H9 (cell line): ENCODE measurements around the gene EIF4E. TPM values are rescaled to one million over a fixed set of nuclear protein-coding genes. Genes with fewer than 3 reads are reported as not detected.

Experiments
- DNase-seq: peaks from one replicate; pipeline ENCODE4 v3.0.0-alpha.2; 2017
- H2AFZ ChIP-seq: one replicate; pipeline ENCODE4 v1.6.1; 2013; ENCODE audit warnings: mild to moderate bottlenecking, low read length, control low read depth, moderate library complexity
- H2AK5ac ChIP-seq: 2 replicates; pipeline ENCODE4 v1.6.1; 2013; ENCODE audit warnings: low read length, control low read depth, mixed read lengths; ENCODE audit not compliant: insufficient read length
- H2BK120ac ChIP-seq: one replicate; pipeline ENCODE4 v1.6.1; 2013; ENCODE audit warnings: low read depth, mild to moderate bottlenecking, low read length, control low read depth, inconsistent platforms; ENCODE audit not compliant: poor library complexity, severe bottlenecking
- H2BK12ac ChIP-seq: 2 replicates; pipeline ENCODE4 v1.6.1; 2013; ENCODE audit warnings: low read length, control low read depth, mixed read lengths, low read depth; ENCODE audit not compliant: insufficient read length
- H2BK15ac ChIP-seq: 2 replicates; pipeline ENCODE4 v1.6.1; 2013; ENCODE audit warnings: low read depth, low read length, control low read depth
- H2BK20ac ChIP-seq: one replicate; pipeline ENCODE4 v1.6.1; 2013; ENCODE audit warnings: low read depth, mild to moderate bottlenecking, low read length, control low read depth, inconsistent platforms; ENCODE audit not compliant: poor library complexity, severe bottlenecking
- H2BK5ac ChIP-seq: 2 replicates; pipeline ENCODE4 v1.6.1; 2013; ENCODE audit warnings: low read length, control low read depth, mixed read lengths; ENCODE audit not compliant: insufficient read length
- H3K14ac ChIP-seq: 2 replicates; pipeline ENCODE4 v1.6.1; 2013; ENCODE audit warnings: low read length, control low read depth; ENCODE audit not compliant: insufficient read depth
- H3K18ac ChIP-seq: 2 replicates; pipeline ENCODE4 v1.6.1; 2013; ENCODE audit warnings: low read depth, mild to moderate bottlenecking, mixed read lengths, low read length, control low read depth; ENCODE audit not compliant: insufficient read length
- H3K23ac ChIP-seq: 2 replicates; pipeline ENCODE4 v1.6.1; 2013; ENCODE audit warnings: low read length, control low read depth, mixed read lengths, low read depth; ENCODE audit not compliant: insufficient read length
- H3K23me2 ChIP-seq: 2 replicates; pipeline ENCODE4 v1.6.1; 2013; ENCODE audit warnings: low read depth, mild to moderate bottlenecking, mixed read lengths, low read length, control low read depth; ENCODE audit not compliant: insufficient read length, poor library complexity, severe bottlenecking
- H3K27ac ChIP-seq: 2 replicates; pipeline ENCODE4 v1.5.1; 2013; ENCODE audit warnings: low read length, control low read depth, mixed read lengths, low read depth; ENCODE audit not compliant: insufficient read length
- H3K27me3 ChIP-seq: 2 replicates; pipeline ENCODE4 v1.6.1; 2013; ENCODE audit warnings: low read length, control low read depth, inconsistent platforms; ENCODE audit not compliant: insufficient read depth
- H3K4ac ChIP-seq: 2 replicates; pipeline ENCODE4 v1.6.1; 2013; ENCODE audit warnings: low read depth, mild to moderate bottlenecking, control low read depth, inconsistent platforms, low read length, moderate library complexity
- H3K4me1 ChIP-seq: 2 replicates; pipeline ENCODE4 v1.6.1; 2013; ENCODE audit warnings: low read length, control low read depth, inconsistent platforms; ENCODE audit not compliant: insufficient read depth
- H3K4me2 ChIP-seq: 2 replicates; pipeline ENCODE4 v1.6.1; 2013; ENCODE audit warnings: low read length, control low read depth, mixed read lengths; ENCODE audit not compliant: insufficient read length, insufficient read depth
- H3K56ac ChIP-seq: 2 replicates; pipeline ENCODE4 v1.6.1; 2013; ENCODE audit warnings: low read depth, mild to moderate bottlenecking, mixed read lengths, low read length, control low read depth; ENCODE audit not compliant: insufficient read length
- H3K79me1 ChIP-seq: 2 replicates; pipeline ENCODE4 v1.6.1; 2013; ENCODE audit warnings: low read depth, mild to moderate bottlenecking, moderate library complexity, low read length, control low read depth, inconsistent platforms; ENCODE audit not compliant: insufficient read depth, poor library complexity, severe bottlenecking
- H3K79me2 ChIP-seq: 2 replicates; pipeline ENCODE4 v1.6.1; 2013; ENCODE audit warnings: low read length, control low read depth, inconsistent platforms; ENCODE audit not compliant: insufficient read depth
- H3K9ac ChIP-seq: 2 replicates; pipeline ENCODE4 v1.6.1; 2013; ENCODE audit warnings: low read length, control low read depth, mixed read lengths; ENCODE audit not compliant: insufficient read length; ENCODE audit errors: extremely low read depth
- H3K9me3 ChIP-seq: one replicate; pipeline ENCODE4 v1.6.1; 2013; ENCODE audit warnings: low read depth, low read length, inconsistent platforms; ENCODE audit not compliant: control insufficient read depth
- H3T11ph ChIP-seq: one replicate; pipeline ENCODE4 v1.6.1; 2013; ENCODE audit warnings: mild to moderate bottlenecking, low read length, control low read depth, inconsistent platforms
- H4K20me1 ChIP-seq: one replicate; pipeline ENCODE4 v1.6.1; 2013; ENCODE audit not compliant: control insufficient read depth, insufficient read length, insufficient read depth
- H4K5ac ChIP-seq: 2 replicates; pipeline ENCODE4 v1.6.1; 2013; ENCODE audit warnings: low read depth, mild to moderate bottlenecking, mixed read lengths, low read length, control low read depth; ENCODE audit not compliant: insufficient read length
- H4K8ac ChIP-seq: replicated peaks from 2 replicates; pipeline ENCODE4 v1.6.1; 2013; ENCODE audit warnings: low read length, control low read depth, mixed read lengths, low read depth; ENCODE audit not compliant: insufficient read length
- H4K91ac ChIP-seq: 2 replicates; pipeline ENCODE4 v1.6.1; 2013; ENCODE audit warnings: low read depth, mild to moderate bottlenecking, moderate library complexity, mixed read lengths, low read length, control low read depth; ENCODE audit not compliant: insufficient read length
- H3K27ac Mint-ChIP-seq, 3 experiments: 2 replicates in 2 of 3; 3 replicates in 1 of 3; pipeline ENCODE4 v1.8.0; 2020 to 2021; ENCODE audit warnings: mixed read lengths in 3 of 3, mild to moderate bottlenecking in 1 of 3, moderate library complexity in 1 of 3
- H3K27me3 Mint-ChIP-seq: 2 replicates; pipeline ENCODE4 v1.8.0; 2021; ENCODE audit warnings: low read depth, mild to moderate bottlenecking, moderate library complexity, mixed read lengths
- H3K36me3 Mint-ChIP-seq, 3 experiments: 2 replicates in 2 of 3; 3 replicates in 1 of 3; pipeline ENCODE4 v1.8.0; 2020 to 2021; ENCODE audit warnings: low read depth in 3 of 3, mixed read lengths in 3 of 3; ENCODE audit not compliant: insufficient read depth in 1 of 3
- H3K4me1 Mint-ChIP-seq, 2 experiments: 2 replicates each; pipeline ENCODE4 v1.8.0; 2020; ENCODE audit warnings: mixed read lengths in 2 of 2
- H3K4me3 Mint-ChIP-seq, 2 experiments: 2 replicates in 1 of 2; 3 replicates in 1 of 2; pipeline ENCODE4 v1.8.0; 2020 to 2021; ENCODE audit warnings: mild to moderate bottlenecking in 2 of 2, mixed read lengths in 2 of 2, moderate library complexity in 1 of 2
- H3K9me3 Mint-ChIP-seq, 2 experiments: 2 replicates in 1 of 2; 3 replicates in 1 of 2; pipeline ENCODE4 v1.8.0; 2020; ENCODE audit warnings: mild to moderate bottlenecking in 2 of 2, mixed read lengths in 2 of 2, moderate library complexity in 1 of 2
- CTCF ChIP-seq: fragments of 200-600 bp; sonication (generic); conservative IDR thresholded peaks from 3 replicates; pipeline ENCODE4 v1.8.0; 2021; ENCODE audit warnings: antibody characterized with exemption, mild to moderate bottlenecking
- WGBS: extraction: QIAGEN DNeasy Blood & Tissue Kit; methylation state at CpG from one replicate; pipeline ENCODE4 v1.1.7; 2013; ENCODE audit warnings: missing lambda C conversion rate, low lambda C conversion rate, mixed read lengths; ENCODE audit not compliant: insufficient read length; ENCODE audit errors: extremely low coverage; 5-methylcytosine and 5-hydroxymethylcytosine counted together
- total RNA-seq: library from RNA; stranded (reverse); gene quantifications from 2 replicates; pipeline ENCODE4 v1.2.1, GENCODE V29; 2021

Gene EIF4E
- total RNA-seq, 1 experiment from 2014 or later = 163 TPM

DNA sequence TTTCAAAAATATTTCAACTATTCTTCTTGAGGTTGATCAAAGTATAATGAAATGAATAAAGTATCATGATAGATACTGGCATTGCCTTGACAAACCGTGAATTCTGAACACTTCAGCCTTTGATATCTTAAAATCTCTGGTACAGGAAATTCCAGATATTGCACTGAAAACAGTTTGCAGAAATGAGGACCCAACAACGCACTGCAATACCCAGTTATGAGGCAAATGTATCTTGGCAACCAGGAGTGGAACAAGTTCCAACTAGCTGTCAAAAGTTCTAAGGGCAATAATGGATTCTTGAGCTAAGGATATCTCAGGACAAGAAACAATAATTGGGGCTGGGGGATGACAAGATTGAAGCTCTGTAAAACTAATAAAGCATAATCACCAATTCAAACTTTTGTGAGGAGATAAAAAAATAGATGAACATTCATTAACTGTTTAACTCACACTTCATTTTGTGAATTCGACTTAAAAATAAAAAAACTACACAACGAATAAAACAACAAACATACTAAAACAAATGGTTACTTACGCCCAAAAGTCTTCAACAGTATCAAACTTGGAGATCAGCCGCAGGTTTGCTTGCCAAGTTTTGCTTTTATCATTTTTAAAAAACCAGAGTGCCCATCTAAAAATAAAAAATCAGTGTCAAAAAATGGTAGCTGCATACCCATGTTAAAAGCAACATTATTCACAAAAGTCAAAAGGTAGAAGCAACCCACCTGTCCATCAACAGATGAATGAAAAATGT is 38.1 kb downstream of the EIF4E start:
- Histone ChIP-seq H2BK5ac (no peak overlapping the region), H4K20me1 (no peaks in the 10 kb centered on the region), H2AK5ac (no peak overlapping the region), H2AFZ (no peak overlapping the region), H3K79me2 (peaks cover 5% of the 10 kb centered on the region), H3K79me1 (no peaks in the 10 kb centered on the region), H3K9me3 (no peaks in the 10 kb centered on the region), H3K4me1 (no peaks in the 10 kb centered on the region), H2BK20ac (no peak overlapping the region), H3K27me3 (no peaks in the 10 kb centered on the region), H3K18ac (no peak overlapping the region), H3K23ac (no peak overlapping the region), H3K9ac (no peak overlapping the region), H3T11ph (no peak overlapping the region), H3K27ac (no peak overlapping the region), H2BK120ac (no peak overlapping the region), H2BK15ac (no peak overlapping the region), H3K14ac (no peak overlapping the region), H3K4me2 (no peak overlapping the region), H3K23me2 (no peaks in the 10 kb centered on the region), H2BK12ac (no peak overlapping the region), H3K4ac (no peak overlapping the region), H4K5ac (no peak overlapping the region), H4K8ac (no peak overlapping the region), H4K91ac (no peak overlapping the region), H3K56ac (no peak overlapping the region)
- Mint-ChIP-seq H3K27ac (no peak overlapping the region), H3K9me3 (no peaks in the 10 kb centered on the region), H3K4me1 (peaks cover 0 to 2% of the 10 kb centered on the region in 2 experiments; a peak in 1 of 4 replicates), H3K36me3 (peaks cover 44 to 78% (median 75%) of the 10 kb centered on the region in 3 experiments; a peak in 6 of 7 replicates), H3K27me3 (no peaks in the 10 kb centered on the region), H3K4me3 (no peak overlapping the region)
- no peak for TF ChIP-seq CTCF
- DNase-seq = no peak
- 100% methylated on average over 1 of the region's 6 CpGs for WGBS
